Measurements from ENCODE around the gene C6orf89.

Gene C6orf89

DNA sequence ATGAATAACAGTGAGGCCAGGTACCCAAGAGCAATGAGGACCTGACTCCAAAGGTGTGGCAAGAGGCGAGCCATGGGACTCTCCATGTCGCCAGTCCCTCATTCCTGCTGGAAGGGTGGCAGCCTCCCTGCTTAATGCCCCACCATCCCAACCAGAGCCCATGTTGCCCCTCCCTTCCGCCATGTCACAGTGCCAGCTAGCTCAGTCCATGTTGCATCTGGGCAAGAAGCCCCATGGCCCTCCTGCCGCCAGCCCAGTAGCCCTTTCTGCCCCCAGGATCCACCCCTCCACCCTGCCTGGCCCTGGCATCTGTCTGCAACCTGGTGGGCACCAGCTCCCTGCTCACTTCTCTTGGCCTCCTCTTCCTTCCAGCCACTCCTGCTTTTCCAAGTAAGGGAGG is 40.5 kb upstream of the C6orf89 start:
- Histone ChIP-seq H3K27ac (no peak overlapping the region), H3K36me3 (replicated peaks) (no peaks in the 10 kb centered on the region), H3K4me3 (ENCODE audit: low read depth, low read length) (no peak overlapping the region), H3K27me3 (replicated peaks) (no peaks in the 10 kb centered on the region)
- TF ChIP-seq, protein P1, sequence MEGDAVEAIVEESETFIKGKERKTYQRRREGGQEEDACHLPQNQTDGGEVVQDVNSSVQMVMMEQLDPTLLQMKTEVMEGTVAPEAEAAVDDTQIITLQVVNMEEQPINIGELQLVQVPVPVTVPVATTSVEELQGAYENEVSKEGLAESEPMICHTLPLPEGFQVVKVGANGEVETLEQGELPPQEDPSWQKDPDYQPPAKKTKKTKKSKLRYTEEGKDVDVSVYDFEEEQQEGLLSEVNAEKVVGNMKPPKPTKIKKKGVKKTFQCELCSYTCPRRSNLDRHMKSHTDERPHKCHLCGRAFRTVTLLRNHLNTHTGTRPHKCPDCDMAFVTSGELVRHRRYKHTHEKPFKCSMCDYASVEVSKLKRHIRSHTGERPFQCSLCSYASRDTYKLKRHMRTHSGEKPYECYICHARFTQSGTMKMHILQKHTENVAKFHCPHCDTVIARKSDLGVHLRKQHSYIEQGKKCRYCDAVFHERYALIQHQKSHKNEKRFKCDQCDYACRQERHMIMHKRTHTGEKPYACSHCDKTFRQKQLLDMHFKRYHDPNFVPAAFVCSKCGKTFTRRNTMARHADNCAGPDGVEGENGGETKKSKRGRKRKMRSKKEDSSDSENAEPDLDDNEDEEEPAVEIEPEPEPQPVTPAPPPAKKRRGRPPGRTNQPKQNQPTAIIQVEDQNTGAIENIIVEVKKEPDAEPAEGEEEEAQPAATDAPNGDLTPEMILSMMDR (IDR thresholded peaks at IDR 0.05; ENCODE audit: low read depth, low read length, missing control alignments), result no peak
- DNase-seq, result no peak
- in situ Hi-C loops (cut with HindIII; ENCODE audit: low pct_ligation_motif_present, low sequenced_read_pairs), result no loop called here

DNA sequence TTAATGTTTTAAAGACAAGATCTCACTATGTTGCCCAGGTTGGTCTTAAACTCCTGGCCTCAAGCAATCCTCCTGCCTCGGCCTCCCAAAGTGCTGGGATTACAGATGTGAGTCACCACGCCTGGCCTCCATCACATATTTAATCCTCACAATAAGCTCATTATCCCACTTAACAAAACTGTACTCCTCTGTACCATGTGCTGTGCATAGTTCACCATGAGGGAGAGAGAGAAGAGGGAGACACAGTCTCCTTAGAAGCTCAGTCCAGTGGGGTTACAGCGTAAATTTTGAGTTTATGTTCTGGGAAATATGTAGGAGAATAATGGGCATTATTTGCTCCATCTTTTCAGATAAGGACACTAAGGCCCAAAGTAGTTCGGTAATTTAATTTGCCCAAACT is 38.6 kb upstream of the C6orf89 start:
- Histone ChIP-seq H3K36me3 (replicated peaks) (no peaks in the 10 kb centered on the region), H3K27ac (no peak overlapping the region), H3K4me3 (ENCODE audit: low read depth, low read length) (no peak overlapping the region), H3K27me3 (replicated peaks) (no peaks in the 10 kb centered on the region)
- no peak for DNase-seq
- in situ Hi-C loops (cut with HindIII; ENCODE audit: low pct_ligation_motif_present, low sequenced_read_pairs), result no loop called here
- TF ChIP-seq, protein P1 (IDR thresholded peaks at IDR 0.05; ENCODE audit: low read depth, low read length, missing control alignments), result no peak

DNA sequence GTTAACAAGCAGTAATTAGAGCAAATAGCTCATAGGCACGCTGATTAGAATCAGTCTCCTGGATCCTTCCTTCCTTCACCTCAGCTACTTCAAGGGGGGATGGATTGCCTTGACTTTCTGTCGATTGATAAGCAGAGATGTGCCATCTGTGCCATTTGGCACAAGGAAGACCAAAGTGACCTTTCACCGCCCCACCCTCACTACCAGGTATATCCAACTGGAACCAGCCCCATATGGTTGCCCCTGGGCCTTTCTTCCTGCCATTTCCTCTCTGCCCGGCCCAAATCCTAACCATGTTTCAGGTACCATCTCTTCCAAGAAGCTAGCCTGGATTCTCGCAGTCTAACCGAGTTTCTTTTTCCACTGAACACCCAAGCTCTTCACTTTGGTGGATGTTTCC is 37.8 kb upstream of the C6orf89 start:
- DNase-seq, result no peak
- no peak overlapping the region for H3K27ac ChIP-seq
- in situ Hi-C loops (cut with HindIII; ENCODE audit: low pct_ligation_motif_present, low sequenced_read_pairs), result no loop called here
- TF ChIP-seq, protein P1 (IDR thresholded peaks at IDR 0.05; ENCODE audit: low read depth, low read length, missing control alignments), result no peak
- no peaks in the 10 kb centered on the region for H3K27me3 ChIP-seq (replicated peaks)
- H3K4me3 ChIP-seq (ENCODE audit: low read depth, low read length), result no peak overlapping the region
- H3K36me3 ChIP-seq (replicated peaks), result no peaks in the 10 kb centered on the region

DNA sequence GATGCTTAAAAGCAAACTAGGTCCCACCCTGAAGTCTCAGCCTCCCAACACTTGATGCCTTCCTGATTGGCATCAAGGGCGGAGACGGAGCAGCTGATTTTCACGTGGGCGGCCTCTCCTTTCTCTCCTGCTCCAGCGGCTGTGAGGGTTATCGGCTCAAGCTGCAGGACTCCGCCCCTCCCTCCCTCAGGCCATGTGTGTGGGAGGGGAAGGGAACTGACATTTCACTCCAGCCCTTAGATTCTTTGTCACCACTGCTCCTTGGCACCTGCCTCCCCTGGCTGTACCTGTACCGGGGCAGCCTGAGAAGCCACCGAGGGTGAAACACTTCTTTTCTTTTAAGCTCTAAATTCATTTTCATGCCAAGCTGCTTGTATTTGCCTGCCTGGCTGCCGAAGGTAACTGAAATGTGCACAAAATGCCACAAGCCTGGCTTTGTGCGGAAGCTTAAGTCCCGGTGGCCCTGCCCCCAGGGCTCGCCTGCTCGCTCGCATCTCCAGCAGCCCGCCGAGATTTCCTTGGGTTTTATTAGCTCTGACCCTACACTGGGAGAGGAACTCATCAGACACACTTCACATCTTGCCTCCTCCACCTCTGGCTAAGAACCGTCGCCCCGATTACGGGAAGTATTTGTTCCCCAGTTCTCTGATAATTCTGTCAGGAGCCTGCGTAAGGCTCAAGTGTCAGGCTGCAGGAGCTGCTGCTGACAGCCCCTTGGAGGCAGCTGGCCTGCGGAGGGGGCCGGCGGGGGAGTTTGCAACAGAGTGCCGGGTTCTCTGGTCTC is 36.9 kb upstream of the C6orf89 start:
- DNase-seq, result no peak
- Histone ChIP-seq H3K27me3 (replicated peaks) (no peaks in the 10 kb centered on the region), H3K36me3 (replicated peaks) (no peaks in the 10 kb centered on the region), H3K4me3 (ENCODE audit: low read depth, low read length) (no peak overlapping the region), H3K27ac (no peak overlapping the region)
- in situ Hi-C loops (cut with HindIII; ENCODE audit: low pct_ligation_motif_present, low sequenced_read_pairs), result no loop called here
- TF ChIP-seq, protein P1 (IDR thresholded peaks at IDR 0.05; ENCODE audit: low read depth, low read length, missing control alignments), result no peak

DNA sequence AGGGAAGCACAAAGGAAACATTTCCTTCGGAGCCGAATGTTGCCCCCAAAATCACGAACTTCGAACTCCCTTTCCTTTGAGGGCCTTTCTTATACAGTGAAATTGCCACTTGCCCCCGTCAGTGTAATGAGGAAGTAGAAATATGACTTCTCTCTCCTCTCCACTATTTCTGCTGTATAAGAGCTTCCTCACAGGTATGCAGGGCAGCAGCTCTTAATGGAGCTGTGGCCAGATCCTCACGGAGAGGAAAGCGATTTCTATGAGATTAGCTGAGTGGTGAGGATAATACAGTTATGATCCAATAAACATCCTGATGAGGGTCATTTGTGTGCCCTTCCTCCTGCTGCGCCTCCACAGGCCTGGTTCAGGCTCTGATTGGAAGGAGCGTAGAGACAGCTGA is 35.7 kb upstream of the C6orf89 start:
- Histone ChIP-seq H3K36me3 (replicated peaks) (no peaks in the 10 kb centered on the region), H3K27me3 (replicated peaks) (no peaks in the 10 kb centered on the region), H3K27ac (no peak overlapping the region), H3K4me3 (ENCODE audit: low read depth, low read length) (no peak overlapping the region)
- TF ChIP-seq, protein P1 (IDR thresholded peaks at IDR 0.05; ENCODE audit: low read depth, low read length, missing control alignments), result no peak
- in situ Hi-C loops (cut with HindIII; ENCODE audit: low pct_ligation_motif_present, low sequenced_read_pairs), result no loop called here
- no peak for DNase-seq

DNA sequence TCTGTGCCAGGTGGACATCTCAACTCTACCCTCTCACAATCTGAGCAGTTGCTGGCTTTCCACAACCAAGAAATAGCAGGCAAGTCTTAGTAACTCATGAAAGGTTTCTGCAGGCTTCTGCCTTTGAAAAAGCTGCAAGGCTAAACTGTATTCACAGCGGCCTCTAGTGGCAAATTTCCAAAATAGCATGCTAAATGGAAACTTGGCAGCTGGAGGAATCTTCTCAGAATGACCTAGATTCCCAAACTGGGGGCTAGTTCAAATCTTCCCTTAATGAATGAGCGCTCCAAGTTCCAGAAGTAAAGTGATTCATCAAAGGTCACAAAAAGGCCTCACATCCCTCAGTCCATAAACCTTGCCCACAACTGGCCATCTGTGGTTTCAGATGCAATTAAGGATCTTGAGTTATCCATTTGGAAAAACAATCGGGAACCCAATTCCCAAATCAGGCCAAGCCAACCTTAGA is 34.6 kb upstream of the C6orf89 start:
- in situ Hi-C loops (cut with HindIII; ENCODE audit: low pct_ligation_motif_present, low sequenced_read_pairs), result no loop called here
- H3K36me3 ChIP-seq (replicated peaks), result peaks cover 2% of the 10 kb centered on the region
- H3K27ac ChIP-seq, result no peak overlapping the region
- TF ChIP-seq, protein P1 (IDR thresholded peaks at IDR 0.05; ENCODE audit: low read depth, low read length, missing control alignments), result peak; percentile 84
- no peak overlapping the region for H3K4me3 ChIP-seq (ENCODE audit: low read depth, low read length)
- peak; percentile 71 for DNase-seq
- no peaks in the 10 kb centered on the region for H3K27me3 ChIP-seq (replicated peaks)

All from brain microvascular endothelial cell (primary cell).